Osteoblast (primary cell): ENCODE measurements around the gene ARHGAP6. TPM values are rescaled to one million over a fixed set of nuclear protein-coding genes. Genes with fewer than 3 reads are reported as not detected.

Experiments
- DNase-seq: peaks from one replicate; pipeline ENCODE4 v3.0.0; 2011; ENCODE audit warnings: low spot score, mixed read lengths; ENCODE audit not compliant: insufficient read length; ENCODE audit errors: missing footprints
- H2AFZ ChIP-seq: 2 replicates; pipeline ENCODE4 v1.6.0; 2011; ENCODE audit warnings: mild to moderate bottlenecking, low read length
- H3K27ac ChIP-seq: 2 replicates; pipeline ENCODE4 v1.5.1; 2011; ENCODE audit warnings: mild to moderate bottlenecking, low read depth, low read length, moderate library complexity
- H3K27me3 ChIP-seq: 2 replicates; pipeline ENCODE4 v1.6.0; 2012; ENCODE audit warnings: mild to moderate bottlenecking, control low read depth, inconsistent platforms, low read length, moderate library complexity; ENCODE audit not compliant: insufficient read depth
- H3K36me3 ChIP-seq: 2 replicates; pipeline ENCODE4 v1.5.1; 2011; ENCODE audit warnings: mild to moderate bottlenecking, low read length, control low read depth, moderate library complexity; ENCODE audit not compliant: insufficient read depth
- H3K4me1 ChIP-seq: 2 replicates; pipeline ENCODE4 v1.5.1; 2011; ENCODE audit warnings: mild to moderate bottlenecking, low read length, control low read depth, moderate library complexity; ENCODE audit not compliant: insufficient read depth
- H3K4me2 ChIP-seq: 2 replicates; pipeline ENCODE4 v1.6.0; 2011; ENCODE audit warnings: mild to moderate bottlenecking, low read length; ENCODE audit not compliant: insufficient read depth
- H3K4me3 ChIP-seq: fragments of 200-600 bp; sonication (generic); 3 replicates; pipeline ENCODE4 v1.5.1; 2012; ENCODE audit warnings: mild to moderate bottlenecking, low read length, inconsistent platforms; ENCODE audit not compliant: insufficient read depth
- H3K79me2 ChIP-seq: 2 replicates; pipeline ENCODE4 v1.6.0; 2012; ENCODE audit warnings: mild to moderate bottlenecking, low read length, control low read depth, inconsistent platforms; ENCODE audit not compliant: insufficient read depth
- H3K9me3 ChIP-seq: 2 replicates; pipeline ENCODE4 v1.5.1; 2011; ENCODE audit warnings: low read depth, low read length, control low read depth
- H4K20me1 ChIP-seq: 2 replicates; pipeline ENCODE4 v1.6.0; 2012; ENCODE audit warnings: mild to moderate bottlenecking, low read length, control low read depth; ENCODE audit not compliant: insufficient read depth
- total RNA-seq: library from RNA; depleted of rRNA; stranded (reverse); fragments of >200 nt; gene quantifications from 2 replicates; pipeline ENCODE4 v1.2.3, GENCODE V29; 2012
- TF ChIP-seq, protein P1 (sequence below): IDR thresholded peaks from 2 replicates; pipeline ENCODE4 v1.5.1; 2011; ENCODE audit warnings: mild to moderate bottlenecking, low read depth, low read length, moderate library complexity; ENCODE audit errors: extremely low read depth

The ARHGAP6 gene
- total RNA-seq, 1 donor: 2.2 TPM

DNA sequence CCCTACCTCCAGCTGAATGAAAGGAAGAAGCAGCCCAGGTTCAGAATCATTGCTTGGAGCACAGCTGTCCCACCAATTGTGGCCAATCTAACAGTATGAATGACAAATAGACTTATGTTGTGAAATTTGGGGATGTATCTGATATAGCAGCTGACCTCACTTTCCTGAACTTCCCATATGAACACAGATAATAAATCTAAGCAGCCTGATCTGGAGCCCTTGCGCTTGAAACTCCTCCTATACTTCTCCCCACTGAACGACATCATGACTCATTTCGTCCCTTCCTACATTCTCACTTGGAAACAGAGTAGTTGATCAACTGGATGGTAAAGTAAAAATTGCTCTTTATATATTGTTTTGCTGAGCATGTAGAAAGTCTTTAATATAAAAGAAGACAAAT, 396.7 kb downstream of the ARHGAP6 start:
- peaks cover 11% of the 10 kb centered on the region for H3K4me1 ChIP-seq
- H3K9me3 ChIP-seq: no peaks in the 10 kb centered on the region
- no peak overlapping the region for H3K4me2 ChIP-seq
- no peaks in the 10 kb centered on the region for H4K20me1 ChIP-seq
- no peak overlapping the region for H3K27ac ChIP-seq
- H3K4me3 ChIP-seq: no peak overlapping the region
- TF ChIP-seq, protein P1, sequence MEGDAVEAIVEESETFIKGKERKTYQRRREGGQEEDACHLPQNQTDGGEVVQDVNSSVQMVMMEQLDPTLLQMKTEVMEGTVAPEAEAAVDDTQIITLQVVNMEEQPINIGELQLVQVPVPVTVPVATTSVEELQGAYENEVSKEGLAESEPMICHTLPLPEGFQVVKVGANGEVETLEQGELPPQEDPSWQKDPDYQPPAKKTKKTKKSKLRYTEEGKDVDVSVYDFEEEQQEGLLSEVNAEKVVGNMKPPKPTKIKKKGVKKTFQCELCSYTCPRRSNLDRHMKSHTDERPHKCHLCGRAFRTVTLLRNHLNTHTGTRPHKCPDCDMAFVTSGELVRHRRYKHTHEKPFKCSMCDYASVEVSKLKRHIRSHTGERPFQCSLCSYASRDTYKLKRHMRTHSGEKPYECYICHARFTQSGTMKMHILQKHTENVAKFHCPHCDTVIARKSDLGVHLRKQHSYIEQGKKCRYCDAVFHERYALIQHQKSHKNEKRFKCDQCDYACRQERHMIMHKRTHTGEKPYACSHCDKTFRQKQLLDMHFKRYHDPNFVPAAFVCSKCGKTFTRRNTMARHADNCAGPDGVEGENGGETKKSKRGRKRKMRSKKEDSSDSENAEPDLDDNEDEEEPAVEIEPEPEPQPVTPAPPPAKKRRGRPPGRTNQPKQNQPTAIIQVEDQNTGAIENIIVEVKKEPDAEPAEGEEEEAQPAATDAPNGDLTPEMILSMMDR: no peak
- H3K36me3 ChIP-seq: no peaks in the 10 kb centered on the region
- H2AFZ ChIP-seq: no peak overlapping the region
- no peaks in the 10 kb centered on the region for H3K79me2 ChIP-seq
- H3K27me3 ChIP-seq: no peaks in the 10 kb centered on the region
- DNase-seq: no peak

DNA sequence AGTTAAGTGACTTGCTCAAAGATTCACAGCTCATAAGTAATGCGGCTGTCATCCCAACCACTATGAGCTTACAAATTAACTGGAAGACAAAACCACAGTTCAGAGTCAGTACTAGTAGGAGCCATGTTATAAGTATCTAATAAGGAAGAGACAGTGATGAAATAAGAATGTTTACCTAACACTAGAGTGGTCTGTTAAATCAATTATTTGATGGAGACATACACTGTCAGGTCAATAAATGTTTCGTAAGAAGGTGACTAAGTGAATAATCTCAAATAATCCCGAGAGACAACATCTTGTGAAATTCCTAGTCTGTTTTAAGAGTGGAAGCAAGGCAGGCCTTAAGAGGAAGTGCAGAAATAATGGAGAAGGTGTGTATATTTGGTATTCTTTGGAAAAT, 398.3 kb downstream of the ARHGAP6 start:
- no peak overlapping the region for H3K4me3 ChIP-seq
- DNase-seq: no peak
- H3K79me2 ChIP-seq: no peaks in the 10 kb centered on the region
- no peaks in the 10 kb centered on the region for H4K20me1 ChIP-seq
- TF ChIP-seq, protein P1: no peak
- no peaks in the 10 kb centered on the region for H3K27me3 ChIP-seq
- no peak overlapping the region for H3K4me2 ChIP-seq
- H2AFZ ChIP-seq: no peak overlapping the region
- H3K4me1 ChIP-seq: peaks cover 7% of the 10 kb centered on the region
- H3K36me3 ChIP-seq: no peaks in the 10 kb centered on the region
- no peaks in the 10 kb centered on the region for H3K9me3 ChIP-seq
- H3K27ac ChIP-seq: no peak overlapping the region

DNA sequence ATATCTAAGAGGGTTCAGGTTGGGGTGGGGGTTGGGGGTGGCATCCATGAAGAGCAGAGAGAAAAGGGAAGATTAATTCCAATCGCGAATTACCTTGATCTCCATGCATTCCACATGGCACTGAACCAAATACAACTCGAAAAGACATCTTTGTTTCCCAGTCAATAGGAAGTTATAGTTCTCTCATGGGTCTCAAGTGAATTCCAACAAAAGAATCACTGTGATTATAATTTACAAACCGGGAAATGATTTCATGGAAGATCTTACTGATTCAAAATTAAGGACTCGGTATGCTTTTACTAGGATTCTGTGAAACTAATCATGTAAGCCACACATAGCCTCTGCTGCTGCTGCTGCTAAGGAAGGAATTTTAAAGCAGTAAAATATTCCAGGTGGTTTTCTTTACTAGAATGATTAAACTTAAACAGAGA, 399.1 kb downstream of the ARHGAP6 start:
- no peaks in the 10 kb centered on the region for H3K79me2 ChIP-seq
- H2AFZ ChIP-seq: no peak overlapping the region
- no peaks in the 10 kb centered on the region for H3K36me3 ChIP-seq
- TF ChIP-seq, protein P1: no peak
- no peak overlapping the region for H3K4me3 ChIP-seq
- no peaks in the 10 kb centered on the region for H4K20me1 ChIP-seq
- no peak overlapping the region for H3K27ac ChIP-seq
- H3K4me1 ChIP-seq: no peaks in the 10 kb centered on the region
- H3K27me3 ChIP-seq: no peaks in the 10 kb centered on the region
- DNase-seq: no peak
- no peaks in the 10 kb centered on the region for H3K9me3 ChIP-seq
- H3K4me2 ChIP-seq: no peak overlapping the region

DNA sequence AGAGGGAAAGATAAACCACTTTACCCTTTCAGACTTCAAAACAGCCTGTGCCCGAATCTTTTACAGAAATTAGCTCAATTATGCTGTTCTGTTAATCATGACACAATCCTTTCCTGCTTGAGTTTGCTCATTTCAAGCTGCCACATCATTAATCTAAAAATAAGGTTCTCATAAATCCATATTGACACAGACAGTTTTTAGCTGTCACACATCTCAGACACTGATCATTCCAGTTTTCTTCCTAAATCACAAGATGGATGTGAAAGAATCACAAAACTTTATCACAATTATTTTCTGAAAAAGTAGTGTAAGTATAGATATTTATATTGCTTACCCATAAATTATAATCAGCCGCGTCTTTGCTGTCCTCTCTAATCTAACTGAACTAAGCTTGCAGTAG, 400.4 kb downstream of the ARHGAP6 start:
- TF ChIP-seq, protein P1: no peak
- no peak for DNase-seq
- Histone ChIP-seq H3K36me3 (no peaks in the 10 kb centered on the region), H3K79me2 (no peaks in the 10 kb centered on the region), H4K20me1 (no peaks in the 10 kb centered on the region), H2AFZ (no peak overlapping the region), H3K27me3 (no peaks in the 10 kb centered on the region), H3K9me3 (no peaks in the 10 kb centered on the region), H3K4me2 (peak overlapping the region; percentile 34), H3K4me3 (peak overlapping the region; percentile 11), H3K27ac (no peak overlapping the region), H3K4me1 (peaks cover 7% of the 10 kb centered on the region)
